Right hindlimb (tissue), 1 donor: ENCODE results near the gene STX12.

Experiments used
- DNase-seq: peaks from one replicate; pipeline ENCODE4 v3.0.0-alpha.2; 2018

Gene STX12

DNA sequence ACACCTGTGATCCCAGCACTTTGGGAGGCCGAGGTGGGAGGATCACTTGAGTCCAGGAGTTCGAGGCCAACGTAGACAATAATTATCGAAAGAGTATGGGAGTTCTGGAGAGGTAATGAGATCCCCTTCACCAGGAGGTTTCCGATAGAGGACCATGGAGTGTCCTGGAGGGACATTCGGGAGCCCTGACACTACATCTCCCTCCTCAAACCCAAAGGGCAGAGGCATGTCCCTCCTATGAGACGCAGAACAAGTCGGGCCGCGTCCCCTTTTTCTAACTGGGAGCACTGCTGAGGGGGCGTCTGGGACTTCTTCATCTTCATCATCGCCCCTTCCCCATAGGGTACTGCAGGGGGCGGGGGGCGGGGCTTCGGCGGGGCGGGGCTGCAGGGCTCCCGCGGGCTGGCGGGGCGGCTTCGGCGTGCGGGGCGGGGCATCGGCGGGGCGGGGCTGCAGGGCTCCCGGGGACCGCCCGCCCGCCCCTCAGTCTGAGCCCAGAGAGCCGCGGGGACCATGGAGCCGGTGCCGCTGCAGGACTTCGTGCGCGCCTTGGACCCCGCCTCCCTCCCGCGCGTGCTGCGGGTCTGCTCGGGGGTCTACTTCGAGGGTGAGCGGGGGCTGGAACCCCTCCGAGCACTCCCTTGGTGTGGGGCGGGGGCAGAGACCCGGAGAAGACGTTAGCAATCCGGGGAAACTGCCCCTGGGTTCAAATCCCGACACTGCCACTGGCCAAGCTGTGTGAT is 99.2 kb downstream of the STX12 start, which contains the start of gene THEMIS2:
THEMIS2 (plus strand) TSS at position 486 of the 743 bp plus-strand sequence; CDS start at position 514, 28 bp downstream.
- peak; percentile 66 for DNase-seq

GRCh38 chr1:27872802-27873551 is 100.0 kb downstream of the STX12 start:
- peak; percentile 23 for DNase-seq

DNA sequence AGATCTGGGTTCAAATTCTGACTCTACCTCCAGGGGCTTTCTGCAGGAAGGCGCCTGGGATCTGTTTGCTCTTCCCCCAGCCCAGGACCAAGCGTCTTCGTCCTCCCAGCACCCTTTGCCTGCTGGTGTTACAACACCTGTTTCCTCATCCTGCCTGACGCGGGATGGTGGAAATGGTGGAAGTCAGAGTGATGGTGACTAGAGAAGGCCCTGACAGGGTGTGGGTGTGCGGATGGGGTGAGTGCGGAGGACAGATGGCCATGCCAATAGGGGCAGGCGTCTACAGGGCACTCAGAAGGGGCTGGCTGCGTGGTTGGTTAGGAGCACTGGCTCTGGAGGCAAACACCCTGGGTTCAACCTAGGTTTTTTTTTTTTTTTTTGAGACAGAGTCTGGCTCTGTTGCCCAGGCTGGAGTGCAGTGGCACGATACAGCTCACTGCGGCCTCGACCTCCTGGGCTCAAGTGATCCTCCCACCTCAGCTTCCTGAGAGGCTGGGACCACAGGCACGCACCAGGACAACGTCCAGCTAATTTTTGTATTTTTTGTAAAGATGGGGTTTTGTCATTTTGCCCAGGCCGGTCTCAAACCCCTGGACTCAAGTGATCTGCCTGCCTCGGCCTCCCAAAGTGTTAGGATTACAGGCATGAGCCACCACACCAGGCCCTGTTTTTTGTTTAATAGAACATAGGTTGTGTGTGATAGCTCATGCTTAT is 100.8 kb downstream of the STX12 start:
- DNase-seq = peak; percentile 24
